ENCODE data around the gene MBD3L3.
A peak's percentile ranks its signal among the peaks of the same experiment; 100 is the strongest.
"Not testable (repeated sequence)": the region's sequence is repeated elsewhere in the genome, so short reads cannot be mapped to it uniquely, and the experiment has no call there.

The MBD3L3 gene

DNA sequence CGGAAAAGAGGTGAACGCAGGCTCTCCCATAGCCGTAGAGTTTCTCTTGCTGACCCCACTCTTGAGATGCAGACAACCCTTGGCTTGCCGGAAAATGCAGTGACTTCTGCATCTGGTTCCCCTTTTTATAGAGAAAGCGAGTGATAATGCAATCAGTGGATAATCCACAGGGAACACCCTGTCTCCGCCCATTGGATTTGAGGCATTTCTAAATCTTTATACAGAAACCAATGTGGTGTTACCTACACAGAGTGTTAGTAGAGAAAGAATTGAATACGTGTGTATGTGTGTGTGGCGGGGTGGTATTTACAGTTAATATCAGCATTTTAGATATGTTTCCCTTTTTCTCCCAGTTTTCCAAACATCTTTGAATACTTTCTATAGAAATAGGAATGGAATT lies at the start of gene MBD3L3:
MBD3L3 (minus strand) TSS at position 101 of the 400 bp plus-strand sequence; CDS start at position 30, 71 bp downstream.
- DNase-seq (ENCODE audit: low read depth in 2 of 2): not testable (repeated sequence)

DNA sequence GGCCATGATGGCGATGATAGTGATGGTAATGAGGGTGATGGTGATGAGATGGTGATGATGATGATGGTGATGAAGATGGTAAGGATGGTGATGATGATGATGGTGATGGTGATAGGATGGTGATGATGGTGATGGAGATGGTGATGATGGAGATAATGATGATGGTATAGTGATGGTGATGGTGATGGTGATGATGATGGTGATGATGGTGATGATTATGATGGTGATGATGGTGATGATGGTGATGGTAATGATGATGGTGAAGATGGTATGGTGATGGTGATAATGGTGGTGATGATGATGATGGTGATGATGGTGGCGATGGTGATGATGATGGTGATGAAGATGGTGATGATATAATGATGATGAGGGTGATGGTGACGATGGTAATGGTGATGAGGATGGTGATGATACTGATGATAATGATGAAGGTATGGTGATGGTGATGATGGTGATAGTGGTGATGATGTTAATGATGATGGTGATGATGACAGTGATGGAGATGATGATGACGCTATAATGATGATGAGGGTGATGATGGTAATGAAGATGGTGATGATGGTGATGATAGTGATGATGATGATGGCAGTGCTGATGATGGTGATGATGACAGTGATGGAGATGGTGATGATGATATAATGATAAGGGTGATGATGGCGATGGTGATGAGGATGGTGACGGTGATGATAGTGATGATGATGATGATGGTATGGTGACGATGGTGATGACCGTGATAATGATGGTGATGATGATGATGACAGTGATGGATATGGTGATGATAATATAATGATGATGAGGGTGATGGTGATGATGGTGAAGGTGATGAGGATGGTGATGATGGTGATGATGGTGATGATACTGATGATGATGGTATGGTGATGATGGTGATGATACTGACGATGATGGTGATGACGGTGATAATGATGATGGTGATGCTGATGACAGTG lies 48.5 kb upstream of the MBD3L3 start:
- no peak for DNase-seq (ENCODE audit: low read depth in 2 of 2)

DNA sequence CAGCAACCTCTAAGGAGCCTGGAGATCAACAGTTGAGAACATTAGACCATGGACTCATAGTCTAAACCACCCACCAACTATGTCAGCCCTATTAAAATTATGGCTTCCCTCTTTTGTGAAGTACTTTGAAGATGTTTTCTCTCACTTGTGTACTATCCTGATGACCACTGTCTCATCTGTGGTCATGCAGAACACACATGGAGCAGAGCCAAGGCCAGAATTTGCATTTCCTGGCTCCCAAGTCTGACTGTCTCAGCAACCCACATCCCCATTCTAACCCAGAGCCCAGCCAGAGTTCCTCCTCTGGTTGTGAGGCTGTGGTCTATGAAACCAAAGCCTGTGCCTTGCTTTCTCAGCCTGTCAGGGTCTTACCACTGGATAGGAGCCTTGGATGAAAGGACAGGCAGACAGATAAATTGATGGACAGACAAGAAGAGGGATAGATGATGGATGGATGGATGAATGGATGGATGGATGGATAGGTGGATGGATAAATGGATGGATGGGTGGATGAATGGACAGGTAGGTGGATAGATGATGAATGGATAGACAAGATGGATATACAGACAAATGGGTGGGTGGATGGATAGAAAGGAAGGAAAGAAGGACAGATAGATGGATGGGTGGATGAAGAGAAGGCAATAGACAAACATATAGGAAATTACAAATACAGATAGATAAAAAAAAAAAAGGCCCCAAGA lies 46.4 kb upstream of the MBD3L3 start:
- no peak for DNase-seq (ENCODE audit: low read depth in 2 of 2)

DNA sequence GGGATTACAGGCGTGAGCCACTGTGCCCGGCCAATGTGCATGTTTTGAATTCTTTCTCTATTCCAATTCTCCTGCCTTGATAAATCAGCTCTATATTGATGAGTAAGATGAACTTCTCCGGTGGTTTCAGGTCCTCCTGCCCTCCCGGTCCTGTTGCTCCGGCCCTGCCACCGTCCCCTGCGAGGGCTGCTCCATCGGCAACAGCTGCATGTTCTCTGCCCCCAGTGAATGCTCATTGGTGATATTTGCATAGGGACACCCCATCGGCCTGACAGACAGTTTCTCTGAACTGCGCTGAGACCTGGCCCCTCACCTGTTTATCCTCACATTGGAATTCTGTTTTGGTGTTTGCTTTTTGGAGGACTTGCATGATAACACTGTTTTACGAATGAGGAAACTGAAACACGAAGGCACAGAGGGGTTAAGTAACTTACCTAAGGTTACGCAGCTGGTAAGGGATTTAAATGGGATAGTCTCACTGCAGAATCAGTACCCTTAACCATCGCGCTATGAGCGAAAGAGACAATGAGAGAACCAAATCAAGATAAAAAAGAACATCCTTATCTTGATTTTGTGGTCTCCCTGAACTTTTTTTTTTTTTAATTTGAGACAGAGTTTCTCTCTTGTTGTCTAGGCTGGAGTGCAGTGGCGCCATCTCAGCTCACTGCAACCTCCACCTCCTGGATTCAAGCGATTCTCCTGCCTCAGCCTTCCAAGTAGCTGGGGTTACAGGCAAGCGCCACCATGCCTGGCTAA lies 43.2 kb upstream of the MBD3L3 start:
- DNase-seq (ENCODE audit: low read depth in 2 of 2): no peak

DNA sequence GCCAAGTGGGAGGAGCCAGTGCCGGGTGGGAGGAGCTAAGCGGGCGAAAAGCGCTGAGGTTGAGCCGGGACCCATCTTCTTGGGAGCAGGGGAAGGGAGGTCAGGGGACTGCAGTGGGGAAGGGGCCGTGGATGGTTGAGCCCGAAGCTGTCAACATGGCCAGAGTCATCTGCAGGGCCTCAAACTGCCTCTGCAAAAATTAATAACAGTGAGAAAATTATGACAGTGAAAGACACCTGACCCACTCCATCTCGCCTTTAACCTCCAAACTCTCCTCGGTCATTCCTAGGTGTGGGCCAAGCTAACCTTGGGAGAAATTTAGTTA lies 41.1 kb upstream of the MBD3L3 start:
- peak; percentile 82 to 83 for DNase-seq (ENCODE audit: low read depth in 2 of 2)

DNA sequence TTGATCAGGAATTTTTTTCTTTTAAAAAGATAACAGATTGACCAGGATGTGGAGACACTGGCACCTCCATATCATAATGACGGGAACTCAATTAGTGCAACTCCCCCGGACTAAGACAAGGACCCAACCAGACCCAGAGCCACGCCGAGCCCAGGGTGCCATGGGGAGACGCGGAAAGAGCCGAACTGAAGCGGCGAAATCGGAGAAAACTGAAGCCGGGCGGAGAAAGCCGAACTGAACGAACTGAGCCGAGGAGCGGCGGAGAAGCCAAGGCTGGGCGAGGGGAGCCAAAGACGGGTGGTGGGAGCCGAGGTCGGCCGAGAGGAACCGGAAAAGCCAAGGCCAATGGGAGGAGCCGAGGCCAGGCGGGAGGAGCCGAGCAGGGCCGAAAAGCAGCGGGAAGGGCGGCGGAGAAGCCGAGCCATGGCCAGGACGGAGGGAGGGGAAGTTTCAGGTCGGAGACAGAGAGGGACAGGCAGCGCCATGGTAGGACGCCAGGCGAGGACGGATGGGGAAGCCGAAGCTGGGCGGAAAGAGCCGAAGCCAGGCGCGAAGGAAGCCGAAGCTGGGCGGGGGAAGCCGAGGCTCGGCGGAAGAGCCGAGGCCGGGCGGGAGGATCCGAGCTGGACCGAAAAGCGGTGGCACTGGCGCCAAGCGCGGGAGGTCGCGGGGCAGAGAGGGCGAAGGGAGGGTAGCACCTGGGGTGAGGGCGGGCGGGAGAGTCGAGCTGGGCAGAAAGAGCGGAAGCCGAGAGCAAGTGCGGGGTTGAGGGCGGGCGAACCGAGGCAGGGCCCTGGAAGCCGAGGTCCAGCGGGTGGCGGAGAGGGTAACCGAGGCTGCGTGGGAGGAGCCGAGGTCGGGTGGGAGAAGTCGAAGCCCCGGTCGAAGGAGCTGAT lies 40.5 kb upstream of the MBD3L3 start:
- peak; percentile 84 to 87 for DNase-seq (ENCODE audit: low read depth in 2 of 2)

DNA sequence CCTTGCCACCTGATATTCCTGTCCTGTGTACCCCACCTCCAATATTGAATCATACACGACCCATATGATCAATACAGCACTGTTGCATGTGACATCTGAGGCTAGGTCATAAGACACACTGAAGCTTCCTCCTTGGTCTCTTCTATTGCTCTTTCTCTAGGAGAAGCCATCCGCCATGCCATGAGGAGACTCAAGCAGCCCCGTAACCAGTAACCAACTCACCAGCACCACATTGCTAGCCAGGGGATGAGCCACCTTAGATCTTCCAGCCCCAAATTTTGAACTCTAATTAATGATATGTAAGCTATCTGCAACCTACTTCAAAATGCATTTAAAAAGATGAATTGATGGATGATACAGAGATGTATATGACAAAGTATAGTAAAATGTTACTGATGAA lies 39.6 kb upstream of the MBD3L3 start:
- no peak for DNase-seq (ENCODE audit: low read depth in 2 of 2)

DNA sequence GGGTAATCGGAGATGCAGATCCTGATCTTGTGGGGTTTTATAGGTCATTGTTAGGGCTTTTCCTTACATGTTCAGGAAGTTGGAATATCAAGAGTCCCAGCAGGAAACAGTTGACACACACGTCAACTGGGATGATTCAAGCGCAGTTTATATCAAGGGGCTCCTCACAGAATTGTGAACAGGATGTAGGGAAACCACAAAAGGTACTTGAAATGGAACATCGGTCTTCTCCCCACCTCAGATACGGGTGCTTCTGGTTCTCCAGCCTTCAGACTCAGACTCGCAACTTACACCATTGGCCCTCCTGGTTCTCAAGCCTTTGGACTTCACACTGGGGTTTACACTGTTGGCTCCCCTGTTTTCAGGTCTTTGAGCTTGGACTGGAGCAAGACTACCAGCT lies 30.5 kb upstream of the MBD3L3 start:
- no peak for DNase-seq (ENCODE audit: low read depth in 2 of 2)

DNA sequence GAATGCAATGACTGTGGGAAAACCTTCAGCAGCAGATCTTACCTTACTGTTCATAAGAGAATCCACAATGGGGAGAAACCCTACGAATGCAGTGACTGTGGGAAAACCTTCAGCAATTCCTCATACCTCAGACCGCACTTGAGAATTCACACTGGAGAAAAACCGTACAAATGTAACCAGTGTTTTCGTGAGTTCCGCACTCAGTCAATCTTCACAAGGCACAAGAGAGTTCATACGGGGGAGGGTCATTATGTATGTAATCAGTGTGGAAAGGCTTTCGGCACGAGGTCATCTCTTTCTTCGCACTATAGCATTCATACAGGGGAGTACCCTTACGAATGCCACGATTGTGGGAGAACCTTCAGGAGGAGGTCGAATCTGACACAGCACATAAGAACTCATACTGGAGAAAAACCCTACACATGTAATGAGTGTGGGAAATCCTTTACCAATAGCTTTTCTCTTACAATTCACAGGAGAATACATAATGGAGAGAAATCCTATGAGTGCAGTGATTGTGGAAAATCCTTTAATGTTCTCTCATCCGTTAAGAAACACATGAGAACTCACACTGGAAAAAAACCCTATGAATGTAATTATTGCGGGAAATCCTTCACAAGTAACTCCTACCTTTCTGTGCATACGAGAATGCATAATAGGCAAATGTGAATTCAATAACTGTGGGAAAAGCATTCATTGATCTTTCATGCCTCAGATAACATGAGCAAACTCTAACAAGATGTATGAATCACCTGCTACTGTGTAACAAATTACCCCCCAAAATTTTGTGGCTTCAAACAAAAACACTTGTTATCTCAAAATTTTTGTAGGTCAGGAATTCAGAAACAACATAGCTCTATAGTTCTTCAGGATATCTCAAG lies 24.8 kb upstream of the MBD3L3 start:
- DNase-seq (ENCODE audit: low read depth in 2 of 2): no peak

DNA sequence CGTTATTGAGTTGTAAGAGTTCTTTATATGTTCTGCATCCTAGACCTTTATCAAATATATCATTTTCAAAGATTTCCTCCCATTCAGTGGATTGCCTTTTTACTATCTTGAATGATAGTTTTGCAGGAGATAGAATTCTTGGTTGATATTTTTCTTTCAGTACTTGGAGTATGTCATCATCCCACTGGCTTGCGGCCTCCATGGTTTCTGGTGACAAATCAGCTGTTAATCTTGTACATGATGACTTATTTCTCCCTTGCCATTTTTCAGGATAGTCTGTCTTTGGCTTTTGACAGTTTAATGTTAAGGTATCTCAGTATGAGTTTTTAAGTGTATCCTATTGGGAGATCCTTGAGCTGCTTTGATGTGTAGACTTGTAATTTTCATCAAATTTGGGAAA lies 19.5 kb upstream of the MBD3L3 start:
- no peak for DNase-seq (ENCODE audit: low read depth in 2 of 2)

DNA sequence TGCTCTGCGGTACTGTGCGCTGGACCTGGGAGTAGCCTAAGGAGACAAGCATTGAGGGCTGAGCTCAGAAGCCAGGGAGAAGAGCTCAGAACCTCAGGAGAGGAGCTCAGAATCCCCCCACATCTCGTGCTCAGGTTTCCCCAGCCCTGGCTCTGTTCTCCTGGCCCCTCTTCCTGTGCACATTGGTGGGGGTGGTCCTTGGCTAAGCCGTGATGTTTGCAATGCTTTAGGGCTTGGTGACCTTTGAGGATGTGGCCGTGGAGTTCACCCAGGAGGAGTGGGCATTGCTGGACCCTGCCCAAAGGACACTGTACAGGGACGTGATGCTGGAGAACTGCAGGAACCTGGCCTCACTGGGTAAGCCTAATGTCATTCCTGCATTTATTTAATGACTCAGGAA lies 17.7 kb upstream of the MBD3L3 start:
- no peak for DNase-seq (ENCODE audit: low read depth in 2 of 2)

DNA sequence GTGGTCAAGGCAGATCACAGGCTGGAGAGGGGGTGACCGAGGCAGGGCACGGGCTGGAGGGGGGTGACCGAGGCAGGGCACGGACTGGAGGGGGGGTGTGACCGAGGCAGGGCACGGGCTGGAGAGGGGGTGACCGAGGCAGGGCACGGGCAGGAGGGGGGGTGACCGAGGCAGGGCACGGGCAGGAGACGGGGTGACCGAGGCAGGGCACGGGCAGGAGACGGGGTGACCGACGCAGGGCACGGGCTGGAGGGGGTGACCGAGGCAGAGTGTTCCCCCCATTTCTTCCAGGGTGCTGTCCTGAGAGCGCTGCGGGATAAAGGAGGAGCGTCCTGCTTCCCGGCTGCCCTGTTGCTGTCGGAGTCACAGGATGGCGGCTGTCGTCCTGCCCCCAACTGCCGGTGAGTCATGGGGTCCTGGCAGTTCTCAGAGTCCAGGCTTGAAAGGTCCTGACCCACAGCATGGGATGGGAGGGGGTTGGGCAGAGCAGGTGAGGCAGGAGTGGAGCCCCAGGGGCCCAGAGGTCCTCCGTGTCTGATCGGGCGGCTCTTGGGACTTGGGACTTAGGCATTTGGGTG lies 16.3 kb upstream of the MBD3L3 start:
- DNase-seq (ENCODE audit: low read depth in 2 of 2): no peak

DNA sequence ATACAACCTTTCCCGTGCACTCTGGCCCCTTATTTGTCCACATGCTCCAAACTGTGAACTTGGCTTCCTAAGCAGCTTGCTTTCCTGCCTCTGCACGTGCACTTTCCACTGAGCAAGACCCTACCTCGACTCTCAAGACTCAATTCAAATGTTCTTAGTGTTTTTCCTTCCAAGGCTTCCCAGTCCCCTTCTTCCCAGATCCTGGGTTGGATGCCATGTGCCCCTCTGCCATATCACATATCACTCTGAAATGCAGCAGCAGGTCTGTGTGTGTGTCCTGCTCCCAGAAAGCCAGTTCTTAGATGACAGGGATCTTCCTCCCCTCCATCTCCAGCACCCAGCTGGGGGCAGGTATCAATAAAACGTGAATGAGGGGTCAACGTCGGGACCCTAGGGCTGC lies 14.1 kb upstream of the MBD3L3 start:
- DNase-seq (ENCODE audit: low read depth in 2 of 2): no peak

DNA sequence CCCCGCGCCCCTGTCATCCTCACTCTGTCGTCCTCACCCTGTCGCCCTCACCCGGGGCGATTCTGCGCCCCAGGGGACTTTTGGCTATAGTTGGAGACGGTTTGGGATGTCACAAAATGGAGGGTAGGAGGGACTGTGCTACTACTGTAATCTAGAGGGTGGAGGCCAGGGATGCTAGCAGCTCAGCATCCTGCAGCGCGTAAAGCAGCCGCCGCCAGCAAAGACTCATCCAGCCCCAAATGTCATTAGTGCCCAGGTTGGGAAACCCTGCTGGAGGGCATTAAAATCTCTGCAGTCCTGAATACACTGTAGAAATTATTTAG lies 11.4 kb upstream of the MBD3L3 start:
- DNase-seq (ENCODE audit: low read depth in 2 of 2): no peak

DNA sequence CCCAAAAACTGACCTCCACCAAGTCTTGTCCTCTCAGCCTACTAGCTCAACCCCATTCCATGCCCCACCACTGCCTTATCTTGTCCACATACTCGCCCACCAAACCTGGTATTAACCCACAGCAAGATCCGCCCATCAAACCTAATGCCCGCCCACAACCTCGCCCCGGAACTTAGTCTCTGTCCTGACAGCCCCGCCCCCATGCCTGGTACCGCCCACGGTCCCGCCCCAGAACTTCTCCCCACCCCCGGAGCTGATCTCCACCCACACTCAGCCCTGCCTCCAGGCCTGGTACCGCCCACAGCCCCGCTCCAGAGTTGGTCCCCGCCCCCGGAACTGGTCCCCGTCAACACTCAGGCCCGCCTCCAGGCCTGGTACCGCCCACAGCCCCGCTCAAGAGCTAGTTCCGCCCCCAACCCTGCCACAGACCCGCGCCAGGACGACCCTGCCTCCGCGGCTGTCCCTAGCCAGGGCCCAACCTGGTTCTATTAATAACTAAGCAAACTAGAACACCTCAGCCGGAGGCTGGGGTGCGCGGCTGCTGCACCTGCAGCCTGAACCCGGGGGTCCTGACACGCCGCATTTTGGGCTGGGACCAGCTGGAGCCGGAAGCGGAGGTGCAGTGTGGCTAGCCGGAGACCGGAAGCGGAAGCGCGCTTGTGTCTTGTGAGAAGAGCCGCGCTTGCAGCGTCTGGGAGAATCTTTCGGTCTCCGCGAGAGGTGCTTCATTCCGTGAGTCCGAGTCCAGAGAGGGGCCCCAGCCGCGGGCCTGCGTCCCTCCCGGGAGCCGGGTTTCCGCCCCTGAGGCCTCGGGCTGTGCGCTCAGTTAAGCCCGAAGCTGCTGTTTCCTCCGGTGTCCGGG lies 10.8 kb upstream of the MBD3L3 start, which contains the start of gene ZNF557:
ZNF557 (plus strand) TSS at position 662 of the 862 bp plus-strand sequence. CDS start 5,372 bp downstream, outside the sequence.
- peak; percentile 97 to 99 for DNase-seq (ENCODE audit: low read depth in 2 of 2)

DNA sequence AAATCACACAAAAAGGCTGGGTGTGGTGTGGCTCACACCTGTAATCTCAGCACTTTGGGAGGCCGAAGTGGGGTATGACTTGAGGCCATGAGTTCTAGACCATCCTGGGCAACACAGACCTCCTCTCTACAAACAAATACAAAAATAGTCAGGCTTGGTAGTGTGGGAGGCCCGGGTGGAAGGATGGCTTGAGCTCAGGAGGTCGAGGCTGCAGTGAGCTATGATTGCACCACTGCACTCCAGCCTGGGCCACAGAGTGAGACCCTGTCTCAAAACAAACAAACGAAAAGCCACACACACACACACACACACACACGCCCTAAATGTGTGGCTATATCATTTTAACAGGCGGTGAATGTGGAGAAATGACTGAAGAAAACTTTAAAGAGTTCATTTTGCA lies 10.1 kb upstream of the MBD3L3 start:
- DNase-seq (ENCODE audit: low read depth in 2 of 2): no peak

DNA sequence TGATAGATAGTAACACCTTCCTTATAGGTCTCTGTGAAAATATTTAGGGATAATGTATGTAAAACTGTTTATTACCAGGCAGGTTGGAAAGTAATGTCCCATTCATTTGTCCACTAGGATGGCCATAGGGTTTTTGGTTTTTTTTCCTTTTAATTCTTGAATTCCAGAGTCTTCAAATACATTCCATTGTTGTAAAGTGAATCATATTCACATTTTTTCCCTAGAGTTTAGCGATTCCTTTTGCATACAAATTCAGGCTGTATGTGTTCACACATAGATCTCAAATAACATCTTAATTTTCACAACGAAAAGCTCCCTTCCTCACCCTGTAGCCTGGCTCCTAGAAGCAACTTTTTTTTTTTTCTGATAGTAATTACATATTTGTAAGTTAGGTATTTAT lies 9.2 kb upstream of the MBD3L3 start:
- DNase-seq (ENCODE audit: low read depth in 2 of 2): no peak

DNA sequence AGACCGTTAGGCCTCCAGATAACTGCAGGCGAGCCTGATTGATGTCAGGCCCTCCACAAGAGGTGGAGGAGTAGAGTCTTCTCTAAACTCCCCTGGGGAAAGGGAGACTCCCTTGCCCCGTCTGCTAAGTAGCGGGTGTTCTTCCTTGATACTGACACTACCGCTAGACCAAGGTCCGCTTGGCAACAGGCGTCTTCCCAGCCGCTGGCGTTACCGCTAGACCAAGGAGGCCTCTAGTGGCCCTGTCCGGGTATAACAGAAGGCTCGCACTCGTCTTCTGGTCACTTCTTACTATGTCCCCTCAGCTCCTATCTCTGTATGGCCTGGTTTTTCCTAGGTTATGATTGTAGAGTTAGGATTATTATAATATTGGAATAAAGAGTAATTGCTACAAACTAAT lies 8.6 kb upstream of the MBD3L3 start:
- DNase-seq (ENCODE audit: low read depth in 2 of 2): not testable (repeated sequence)

Data from stimulated activated CD4-positive, alpha-beta T cell treated with anti-CD3 and anti-CD28 coated beads, Interleukin-4, amount 100 ng/mL, for 48 hours (primary cell).